AG09319 (cell line): ENCODE results near the gene ISCU.

Experiments used
- DNase-seq: peaks from one replicate; pipeline ENCODE4 v3.0.0-alpha.2; 2010; ENCODE audit warnings: low read depth; ENCODE audit errors: extremely low read depth
- CTCF ChIP-seq: IDR thresholded peaks from 2 replicates; pipeline ENCODE4 v1.5.1; 2011; ENCODE audit warnings: low read depth, mild to moderate bottlenecking, inconsistent platforms, low read length, moderate library complexity

The ISCU gene

DNA sequence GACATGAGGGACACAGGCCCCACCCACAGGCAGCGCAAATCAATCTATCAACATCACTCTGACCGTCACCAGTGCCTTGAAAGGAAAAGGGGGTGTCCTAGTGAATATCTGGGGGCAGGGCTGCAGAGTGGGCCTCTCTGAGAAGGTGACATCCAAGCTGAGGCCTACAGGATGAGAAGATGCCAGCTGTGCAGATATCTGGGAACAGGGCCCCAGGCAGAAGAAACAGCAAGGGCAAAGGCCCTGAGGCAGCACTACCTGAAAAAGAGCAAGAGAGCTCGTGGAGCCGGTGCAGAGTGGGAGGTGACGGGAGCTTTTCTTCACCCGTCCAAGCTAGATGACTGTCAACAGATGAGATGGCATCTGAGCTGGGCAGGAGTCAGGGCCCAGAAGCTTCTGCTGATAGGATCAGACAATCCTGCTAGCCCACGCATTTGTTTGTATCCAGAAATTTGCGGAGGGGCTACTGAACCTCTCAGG, 48.0 kb downstream of the ISCU start:
- no peak for TF ChIP-seq CTCF

DNA sequence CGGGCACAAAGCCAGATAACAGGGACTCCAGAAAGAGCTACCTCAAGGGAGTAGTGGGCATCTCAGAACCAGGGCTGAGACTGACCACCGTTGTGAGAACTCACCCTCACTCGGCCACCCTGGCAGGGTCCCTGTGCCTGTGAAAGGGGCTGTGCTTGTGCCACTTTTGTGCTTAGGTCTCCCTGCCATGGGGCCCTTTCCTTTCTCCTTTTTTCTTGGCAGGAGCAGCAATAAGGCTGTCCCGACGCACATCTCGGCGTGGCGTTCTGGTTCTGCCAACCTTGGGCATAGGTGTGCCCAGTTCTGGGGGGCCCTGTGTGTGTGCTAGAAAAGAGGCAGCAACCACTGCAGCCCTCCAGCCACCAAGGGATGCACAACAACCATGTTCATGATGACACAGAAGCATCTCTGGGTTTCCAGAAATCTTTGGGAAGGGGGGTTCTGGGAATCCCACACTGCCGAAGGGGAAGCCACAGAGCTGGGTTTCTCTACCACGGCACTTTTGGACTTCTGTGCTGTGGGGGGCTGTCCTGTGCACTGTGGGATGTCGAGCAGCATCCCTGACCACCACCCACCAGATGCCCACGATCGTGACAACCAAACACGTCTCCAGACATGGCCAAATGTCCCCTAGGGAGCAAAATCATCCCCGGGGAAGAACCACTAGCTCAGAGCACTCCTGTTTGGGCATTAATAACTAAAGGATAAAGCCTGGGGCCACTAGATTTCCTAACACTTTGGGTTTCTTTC, 48.6 kb downstream of the ISCU start:
- no peak for DNase-seq
- TF ChIP-seq CTCF: no peak

More for the DNA sequence above, 48.0 kb downstream of the ISCU start:
- no peak for DNase-seq

DNA sequence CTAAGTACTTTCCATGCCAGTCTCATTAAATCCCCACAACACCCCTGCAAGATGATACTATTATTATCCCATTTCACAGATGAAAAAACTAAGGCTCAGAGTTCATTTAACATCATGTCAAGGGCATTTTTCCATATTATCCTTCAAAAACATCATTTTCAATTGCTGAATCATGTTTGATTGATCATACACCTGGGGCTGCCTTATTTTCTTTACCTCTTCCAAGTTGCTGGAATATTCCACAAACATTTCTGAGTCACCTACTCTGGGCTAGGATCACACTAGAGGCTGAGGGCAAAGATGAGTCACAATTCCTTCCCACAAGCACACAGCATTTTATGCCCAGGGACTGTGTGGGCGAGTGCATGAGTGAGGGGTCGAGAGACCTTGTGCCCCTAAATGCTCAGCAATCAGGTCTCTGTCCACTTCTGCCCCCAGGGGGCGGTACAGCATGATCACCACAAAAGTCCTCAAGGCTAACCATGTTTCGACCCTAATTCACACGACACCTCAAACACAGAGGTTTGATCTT, 49.6 kb downstream of the ISCU start:
- DNase-seq: no peak

DNA sequence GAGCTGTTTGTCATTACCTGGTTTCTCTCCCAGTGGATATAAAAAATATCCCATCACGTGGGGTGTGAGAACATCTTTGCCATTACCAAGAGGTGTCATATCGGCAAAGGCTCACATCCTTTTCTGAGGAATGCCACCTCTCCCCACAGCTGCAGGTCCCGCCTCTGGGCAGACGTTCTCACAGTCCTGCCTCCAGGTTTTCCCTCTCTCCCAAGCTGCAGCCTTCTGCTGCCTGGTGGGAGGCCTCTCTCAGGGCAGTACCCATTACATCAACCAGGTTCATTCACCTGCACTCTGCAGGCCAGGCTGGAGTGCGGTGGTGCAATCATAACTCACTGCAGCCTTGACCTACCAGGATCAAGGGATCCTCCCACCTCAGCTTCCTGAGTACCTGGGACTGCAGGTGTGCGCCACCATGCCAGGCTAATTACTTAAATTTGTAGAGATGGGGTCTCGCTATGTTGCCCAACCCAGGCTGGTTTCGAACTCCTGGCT, 50.4 kb downstream of the ISCU start:
- TF ChIP-seq CTCF: no peak
- DNase-seq: no peak

More for the DNA sequence above, 49.6 kb downstream of the ISCU start:
- peak; percentile 39 for TF ChIP-seq CTCF

- DNase-seq: no peak
- TF ChIP-seq CTCF: no peak
Measured at GRCh38 chr12:108613548-108613947, 51.2 kb downstream of the ISCU start.

GRCh38 chr12:108614041-108614440, 51.6 kb downstream of the ISCU start:
- DNase-seq: no peak

More at GRCh38 chr12:108614041-108614440, 51.6 kb downstream of the ISCU start:
- TF ChIP-seq CTCF: no peak
